Adrenal gland (tissue), 12 donors: ENCODE data around the gene NAPA. TPM values are rescaled to one million over a fixed set of nuclear protein-coding genes. Genes with fewer than 3 reads are reported as not detected.
A peak's percentile ranks its signal among the peaks of the same experiment; 100 is the strongest.

Experiments used
- DNase-seq, 7 donors: peaks; one replicate each; pipeline ENCODE4 v3.0.0-alpha.2; 2019 to 2020
- H3K27ac ChIP-seq, 5 donors: fragments of 200-600 bp; sonication (generic) in 4 of 5; 1 replicate in 3 of 5; 2 replicates in 2 of 5; pipeline versions ENCODE4 v1.5.1 to v1.8.0; 2016 to 2020; ENCODE audit warnings: mild to moderate bottlenecking in 1 of 5
- H3K27me3 ChIP-seq: fragments of 200-600 bp; 2 replicates; pipeline ENCODE4 v1.8.0; 2021
- H3K36me3 ChIP-seq, 2 donors: fragments of 200-600 bp; replicated peaks in 1 of 2; 1 replicate in 1 of 2; 2 replicates in 1 of 2; pipeline versions ENCODE4 v1.5.1 to v1.8.0; 2018 to 2022
- H3K4me1 ChIP-seq, 2 donors: fragments of 200-600 bp; replicated peaks in 1 of 2; 1 replicate in 1 of 2; 2 replicates in 1 of 2; pipeline versions ENCODE4 v1.5.1 to v1.8.0; 2018 to 2021
- H3K4me3 ChIP-seq, 4 donors: fragments of 200-600 bp; sonication (generic) in 3 of 4; one replicate each; pipeline ENCODE4 v1.5.1; 2016 to 2018
- H3K9me3 ChIP-seq, 3 donors: fragments of 200-600 bp; sonication (generic) in 1 of 3; replicated peaks in 1 of 3; 1 replicate in 2 of 3; 2 replicates in 1 of 3; pipeline versions ENCODE4 v1.5.1 to v1.8.0; 2016 to 2021
- CTCF ChIP-seq, 6 experiments: fragments of 450-650 bp in 4 of 6; fragments of 200-600 bp in 2 of 6; sonication (generic) in 1 of 6; IDR thresholded peaks; 1 replicate in 5 of 6; 2 replicates in 1 of 6; pipeline versions ENCODE4 v1.5.1 to v1.8.0; 2016 to 2021; ENCODE audit warnings: antibody characterized with exemption in 6 of 6, mild to moderate bottlenecking in 2 of 6, moderate library complexity in 1 of 6
- POLR2A ChIP-seq, 2 donors: fragments of 450-650 bp; IDR thresholded peaks; one replicate each; pipeline ENCODE4 v1.6.1; 2017; ENCODE audit warnings: antibody characterized with exemption in 2 of 2, mild to moderate bottlenecking in 2 of 2, moderate library complexity in 1 of 2
- WGBS, 4 donors: extraction: QIAGEN DNeasy Blood & Tissue Kit in 2 of 4; methylation state at CpG; one replicate each; pipeline versions ENCODE4 v1.1.5 to v1.1.7; 2013 to 2017; 5-methylcytosine and 5-hydroxymethylcytosine counted together
- intact Hi-C, 2 donors: fragments of 100-400 bp; cut with DNase I; formaldehyde crosslinking; loops; one replicate each; pipeline versions ENCODE4 v1.14.1 to v1.15.0; 2022 to 2023
- polyA plus RNA-seq, 3 donors: library from polyadenylated mRNA; stranded (reverse); fragments of 200-250 nt in 2 of 3; fragments of 350-450 nt in 1 of 3; fragmentation: Illumina TruSeq in 1 of 3; extraction: RNeasy Lipid Tissue Mini Kit (QIAGEN cat#74804) in 1 of 3; gene quantifications; one replicate each; pipeline ENCODE4 v1.2.3, GENCODE V29; 2013 to 2014
- total RNA-seq, 9 donors: library from RNA; depleted of rRNA in 4 of 9; stranded (reverse); fragments of >200 nt in 4 of 9; fragments of 120-200 nt in 1 of 9; fragmentation: NEBNext Ultra II Directional in 1 of 9; extraction: Animal tissue kit (Norgen Biotek cat#: 25700) in 1 of 9; gene quantifications; one replicate each; pipeline versions ENCODE4 v1.1.0 to v1.2.4, GENCODE V29; 2013 to 2023
- donor health status: healthy with polysubstance abuse.
- donor health status: Bipolar disorder and iron deficiency.
- donor health status: DM: yes; HTN: yes; CAD: no.
- donor health status: DM: no; HTN: no; CAD: no.
- donor health status: DM: no; HTN: no; CAD: no.
- donor health status: DM: yes; HTN: yes; CAD: no.

The NAPA gene
- total and polyA plus RNA-seq, 12 donors: 122 to 481 (median 254) TPM

GRCh38 chr19:47512948-47513319, 1.9 kb downstream of the NAPA start:
- H3K27me3 ChIP-seq: no peaks in the 10 kb centered on the region
- WGBS, 4 donors: 58 to 67% (median 65%) methylated on average over 8 of the region's 8 CpGs
- no peak for DNase-seq
- no peaks in the 10 kb centered on the region for H3K36me3 ChIP-seq
- TF ChIP-seq POLR2A (IDR thresholded peaks at IDR 0.05): no peak
- no peak for TF ChIP-seq CTCF (IDR thresholded peaks at IDR 0.05)
- peak overlapping the region in 1 of 4 donors; percentile 76 for H3K4me3 ChIP-seq
- H3K27ac ChIP-seq: peak overlapping the region; percentile 49 to 100 (median 87)
- H3K9me3 ChIP-seq: no peaks in the 10 kb centered on the region
- intact Hi-C loops: loop anchor here in 1 of 2 donors (10.0 kb wide), 1 partner anchor 182 kb away; no protein-coding TSS in a partner anchor
- peaks cover 58 to 63% of the 10 kb centered on the region in 2 donors for H3K4me1 ChIP-seq

GRCh38 chr19:47512183-47512947, 2.5 kb downstream of the NAPA start:
- Histone ChIP-seq H3K27me3 (no peaks in the 10 kb centered on the region), H3K4me3 (peak overlapping the region in 1 of 4 donors; percentile 76), H3K27ac (peak overlapping the region; percentile 49 to 100 (median 87)), H3K9me3 (no peaks in the 10 kb centered on the region), H3K36me3 (no peaks in the 10 kb centered on the region), H3K4me1 (peaks cover 64 to 69% of the 10 kb centered on the region in 2 donors)
- intact Hi-C loops: loop anchor here in 1 of 2 donors (10.0 kb wide), 1 partner anchor 182 kb away; no protein-coding TSS in a partner anchor
- TF ChIP-seq POLR2A (IDR thresholded peaks at IDR 0.05) (peak in 1 of 2 donors; percentile 20), CTCF (IDR thresholded peaks at IDR 0.05) (no peak)
- peak in 5 of 7 donors; percentile 53 to 82 (median 62) for DNase-seq
- 39 to 46% (median 40%) methylated on average over 11 of the region's 11 CpGs for WGBS, 4 donors

GRCh38 chr19:47511681-47512080, 3.2 kb downstream of the NAPA start:
- peak overlapping the region; percentile 49 to 100 (median 87) for H3K27ac ChIP-seq

More at GRCh38 chr19:47511681-47512080, 3.2 kb downstream of the NAPA start:
- peak overlapping the region in 1 of 4 donors; percentile 10 for H3K4me3 ChIP-seq
- intact Hi-C loops: loop anchor here in 1 of 2 donors (10.0 kb wide), 1 partner anchor 183 kb away; no protein-coding TSS in a partner anchor
- WGBS, 4 donors: 51 to 64% (median 59%) methylated on average over 5 to 7 of the region's 7 CpGs
- no peaks in the 10 kb centered on the region for H3K9me3 ChIP-seq
- DNase-seq: peak in 2 of 7 donors; percentile 22 to 63
- H3K27me3 ChIP-seq: no peaks in the 10 kb centered on the region
- TF ChIP-seq POLR2A (IDR thresholded peaks at IDR 0.05): no peak
- TF ChIP-seq CTCF (IDR thresholded peaks at IDR 0.05): no peak
- peaks cover 71 to 76% of the 10 kb centered on the region in 2 donors for H3K4me1 ChIP-seq
- no peaks in the 10 kb centered on the region for H3K36me3 ChIP-seq
